ENCODE data around the gene KLRG1. TPM values are rescaled to one million over a fixed set of nuclear protein-coding genes. Genes with fewer than 3 reads are reported as not detected.

The KLRG1 gene
- under 0.01 and 0.21 TPM in 2 replicates for total RNA-seq

DNA sequence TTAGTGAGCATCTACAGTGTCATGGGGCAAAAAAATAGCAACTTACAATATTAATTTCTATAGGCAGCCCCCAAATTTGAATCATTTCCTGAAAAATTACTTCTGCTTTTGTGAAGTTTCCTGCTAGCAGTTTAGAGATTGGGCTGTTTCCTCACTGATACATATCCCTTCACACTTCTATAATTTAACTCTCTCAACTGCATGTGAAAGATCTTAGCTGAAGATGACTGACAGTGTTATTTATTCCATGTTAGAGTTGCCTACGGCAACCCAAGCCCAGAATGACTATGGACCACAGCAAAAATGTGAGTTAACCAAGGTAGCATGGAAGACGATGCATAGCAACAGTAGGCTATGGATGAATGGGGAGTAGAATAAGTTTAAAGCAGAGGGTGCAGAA, at the start of gene KLRG1:
TSS of gene KLRG1 (plus strand) at position 134 of the 400 bp plus-strand sequence. CDS start at position 224, 90 bp downstream.

DNA sequence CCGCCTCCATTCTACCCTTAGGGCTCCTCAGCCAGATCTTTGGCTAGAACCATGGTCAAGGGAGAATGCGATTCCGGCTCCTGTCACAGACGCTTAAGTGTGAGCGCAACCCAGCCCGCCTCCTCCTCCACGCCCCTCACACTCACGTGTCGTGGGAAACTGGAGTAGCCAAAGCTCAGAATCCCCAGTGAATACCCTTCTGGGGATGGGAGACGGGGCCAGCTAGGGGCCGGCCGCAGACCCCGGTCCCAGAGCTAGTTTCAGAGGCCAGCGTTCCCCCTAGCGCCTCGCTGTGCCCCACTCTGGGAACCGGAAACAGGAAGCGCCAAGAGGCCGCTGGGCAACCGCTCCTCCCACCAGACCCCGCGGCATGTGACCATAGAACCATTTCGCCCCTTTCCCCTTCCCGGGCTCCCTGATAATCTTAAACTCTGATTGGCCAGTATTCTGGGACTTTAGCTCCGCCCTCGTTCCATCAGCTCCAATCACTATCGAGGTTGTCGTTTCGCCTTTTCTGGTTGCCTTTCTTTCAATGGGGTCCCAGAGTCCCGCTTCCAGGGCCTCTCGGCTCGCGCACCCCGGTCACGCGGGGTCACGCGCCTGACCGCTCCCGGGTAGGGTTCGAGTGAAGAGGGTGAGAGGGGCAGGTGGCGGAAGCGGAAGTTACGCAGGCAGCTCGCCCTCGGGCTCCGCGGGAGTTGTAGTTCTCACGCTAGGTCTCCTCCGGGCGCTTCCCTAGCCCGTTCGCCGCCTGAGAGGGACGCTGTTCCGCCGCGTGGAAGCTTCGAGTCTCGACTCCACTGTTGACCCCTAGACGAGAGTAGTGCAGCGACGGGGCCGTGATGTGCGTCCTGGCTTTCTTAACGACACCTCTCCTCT, 39.8 kb upstream of the KLRG1 start, which contains the start of gene M6PR:
TSS of gene M6PR (minus strand) at position 304 of the 879 bp plus-strand sequence. CDS start 3,241 bp downstream, outside the sequence.

Other genes with a start within 250 kb of the KLRG1 start
- gene A2ML1, start 166.9 kb upstream of the KLRG1 start, total RNA-seq: 45.6 and 135 TPM in 2 replicates
- gene PHC1, start 75.0 kb upstream of the KLRG1 start, total RNA-seq: 3.8 and 16.0 TPM in 2 replicates
- gene M6PR, start 39.9 kb upstream of the KLRG1 start, total RNA-seq: 405 and 448 TPM in 2 replicates
- not detected in 2 replicates for gene A2M, start 126.4 kb downstream of the KLRG1 start, total RNA-seq
- not detected in 2 replicates for gene PZP, start 218.8 kb downstream of the KLRG1 start, total RNA-seq

Measured in nasal cavity respiratory epithelium epithelial cell of viscerocranial mucosa (primary cell).